Stimulated activated CD8-positive, alpha-beta memory T cell treated with anti-CD3 and anti-CD28 coated beads, Interleukin-7, amount 100 ng/mL, for 4 hours (primary cell): ENCODE results near the gene AFMID.

Experiments
- DNase-seq, 2 donors: peaks; one replicate each; pipeline ENCODE4 v3.0.0-alpha.2; 2020; ENCODE audit warnings: low read depth in 2 of 2

Gene AFMID

DNA sequence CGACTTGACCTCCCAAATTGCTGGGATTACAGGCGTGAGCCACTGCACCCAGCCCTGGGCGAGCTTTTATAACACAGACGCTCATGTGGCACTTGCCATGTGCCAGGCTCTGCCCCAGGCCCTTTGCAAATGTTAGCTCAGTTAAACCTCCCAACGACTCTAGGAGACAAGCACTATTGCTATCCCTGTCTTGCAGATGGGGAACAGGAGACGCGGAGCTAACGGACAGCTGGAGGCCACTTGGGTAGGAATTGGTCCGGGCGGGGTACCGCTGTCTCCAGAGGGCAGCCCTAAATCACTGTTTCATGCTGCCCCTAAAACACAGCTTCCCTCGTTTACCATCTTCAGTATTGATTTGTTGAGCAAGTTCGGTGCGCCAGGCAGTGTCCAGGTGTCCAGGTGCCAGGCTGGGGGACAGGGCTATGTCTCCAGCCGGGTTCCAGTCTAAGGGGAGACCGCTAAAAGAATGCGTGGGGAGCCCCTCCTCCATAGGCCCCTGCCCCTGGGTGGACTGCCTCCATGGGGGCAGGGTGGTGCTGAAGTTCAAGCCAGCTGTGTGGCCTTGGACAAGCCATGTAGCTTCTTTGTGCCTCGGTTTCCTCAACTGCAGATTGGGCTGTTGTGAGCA is 68.0 kb downstream of the AFMID start:
- no peak for DNase-seq

DNA sequence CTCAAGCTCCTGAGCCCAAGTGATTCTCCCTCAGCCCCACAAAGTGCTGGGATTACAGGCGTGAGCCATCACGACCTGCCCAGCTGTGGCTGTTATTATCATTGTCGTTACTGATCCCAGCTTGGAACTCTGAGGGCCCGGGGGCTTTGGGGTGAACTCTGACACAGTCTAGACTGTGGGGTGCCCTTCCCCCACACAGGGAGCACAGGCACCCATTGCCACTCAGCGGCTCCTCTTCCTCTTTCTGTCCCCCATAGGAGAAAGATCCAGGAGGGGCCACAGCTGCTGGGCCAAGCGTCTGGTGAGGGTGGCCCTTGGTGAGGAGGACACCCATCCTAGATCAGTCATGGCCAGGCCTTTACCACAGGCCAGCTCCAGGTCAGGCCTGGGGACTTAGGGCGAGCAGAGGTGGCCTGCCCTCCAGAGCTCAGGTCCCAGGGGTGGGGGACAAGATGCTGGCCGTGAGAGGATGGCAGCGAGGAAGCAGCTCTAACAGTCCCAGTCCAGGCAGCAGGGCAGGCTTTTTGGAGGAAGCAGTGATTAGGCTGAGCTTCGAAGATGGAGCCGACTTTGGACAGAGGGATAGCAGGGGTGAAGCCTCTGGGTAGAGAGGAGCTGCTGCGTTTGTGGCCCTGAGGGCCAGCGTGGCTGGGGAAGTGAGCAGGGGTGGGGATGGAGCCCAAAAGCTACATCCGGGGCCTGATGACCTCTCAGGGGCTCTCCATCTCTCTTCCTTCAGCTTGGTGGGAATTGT is 69.0 kb downstream of the AFMID start:
- no peak for DNase-seq

DNA sequence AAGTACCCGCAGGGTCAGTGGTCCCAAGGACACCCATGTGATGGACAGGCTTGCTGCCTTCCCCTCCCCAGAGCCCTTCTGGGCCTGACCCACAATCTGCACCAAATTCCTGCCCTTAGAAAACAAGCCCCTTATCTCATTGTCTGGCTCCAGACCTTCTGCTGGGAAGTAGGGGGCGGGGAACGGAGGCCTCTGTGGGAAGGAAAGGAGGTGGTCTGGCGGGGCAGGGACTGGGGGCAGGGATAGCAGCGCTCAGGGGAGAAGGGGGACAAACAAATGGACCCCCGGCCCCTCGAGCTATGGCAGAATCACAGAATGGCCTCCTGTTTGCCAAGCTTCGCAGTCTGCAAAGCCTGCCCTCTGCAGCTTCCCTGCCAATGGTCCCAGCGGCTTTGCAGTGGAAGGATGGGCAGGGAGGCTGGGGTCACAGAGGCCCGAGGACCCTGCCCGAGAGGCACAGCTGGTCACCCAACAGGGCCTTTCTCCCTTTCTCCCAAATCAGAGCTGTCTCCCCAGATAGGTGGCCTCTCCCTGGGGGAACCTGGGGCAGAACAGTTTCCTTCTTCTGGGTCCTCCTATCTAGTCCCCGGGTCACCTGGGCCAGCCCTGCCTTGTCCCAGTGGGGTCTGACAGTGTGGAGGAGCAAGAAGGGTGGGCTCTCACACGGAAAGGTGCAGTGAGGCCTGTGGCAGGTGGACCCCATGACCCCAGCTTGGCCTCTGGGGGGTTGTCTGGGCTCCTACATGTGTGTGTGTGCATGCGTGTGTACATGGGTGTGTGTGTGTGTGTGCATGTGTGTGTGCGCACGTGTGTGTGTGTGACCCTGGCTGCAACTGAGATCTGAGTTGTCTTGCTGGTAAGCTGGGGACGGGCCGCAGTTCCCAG is 69.8 kb downstream of the AFMID start:
- DNase-seq, result no peak
